ENCODE results near the gene ID2.

- no peak for TF ChIP-seq ZNF121 (tag by site-specific recombination; IDR thresholded peaks at IDR 0.05)
- no peak for TF ChIP-seq ZNF624 (tag by site-specific recombination; IDR thresholded peaks at IDR 0.05)
- no peak for TF ChIP-seq ZNF174 (tag by site-specific recombination; IDR thresholded peaks at IDR 0.05)
- TF ChIP-seq, protein P1, sequence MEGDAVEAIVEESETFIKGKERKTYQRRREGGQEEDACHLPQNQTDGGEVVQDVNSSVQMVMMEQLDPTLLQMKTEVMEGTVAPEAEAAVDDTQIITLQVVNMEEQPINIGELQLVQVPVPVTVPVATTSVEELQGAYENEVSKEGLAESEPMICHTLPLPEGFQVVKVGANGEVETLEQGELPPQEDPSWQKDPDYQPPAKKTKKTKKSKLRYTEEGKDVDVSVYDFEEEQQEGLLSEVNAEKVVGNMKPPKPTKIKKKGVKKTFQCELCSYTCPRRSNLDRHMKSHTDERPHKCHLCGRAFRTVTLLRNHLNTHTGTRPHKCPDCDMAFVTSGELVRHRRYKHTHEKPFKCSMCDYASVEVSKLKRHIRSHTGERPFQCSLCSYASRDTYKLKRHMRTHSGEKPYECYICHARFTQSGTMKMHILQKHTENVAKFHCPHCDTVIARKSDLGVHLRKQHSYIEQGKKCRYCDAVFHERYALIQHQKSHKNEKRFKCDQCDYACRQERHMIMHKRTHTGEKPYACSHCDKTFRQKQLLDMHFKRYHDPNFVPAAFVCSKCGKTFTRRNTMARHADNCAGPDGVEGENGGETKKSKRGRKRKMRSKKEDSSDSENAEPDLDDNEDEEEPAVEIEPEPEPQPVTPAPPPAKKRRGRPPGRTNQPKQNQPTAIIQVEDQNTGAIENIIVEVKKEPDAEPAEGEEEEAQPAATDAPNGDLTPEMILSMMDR (tag by site-specific recombination; IDR thresholded peaks at IDR 0.05): no peak
- TF ChIP-seq, protein P2, sequence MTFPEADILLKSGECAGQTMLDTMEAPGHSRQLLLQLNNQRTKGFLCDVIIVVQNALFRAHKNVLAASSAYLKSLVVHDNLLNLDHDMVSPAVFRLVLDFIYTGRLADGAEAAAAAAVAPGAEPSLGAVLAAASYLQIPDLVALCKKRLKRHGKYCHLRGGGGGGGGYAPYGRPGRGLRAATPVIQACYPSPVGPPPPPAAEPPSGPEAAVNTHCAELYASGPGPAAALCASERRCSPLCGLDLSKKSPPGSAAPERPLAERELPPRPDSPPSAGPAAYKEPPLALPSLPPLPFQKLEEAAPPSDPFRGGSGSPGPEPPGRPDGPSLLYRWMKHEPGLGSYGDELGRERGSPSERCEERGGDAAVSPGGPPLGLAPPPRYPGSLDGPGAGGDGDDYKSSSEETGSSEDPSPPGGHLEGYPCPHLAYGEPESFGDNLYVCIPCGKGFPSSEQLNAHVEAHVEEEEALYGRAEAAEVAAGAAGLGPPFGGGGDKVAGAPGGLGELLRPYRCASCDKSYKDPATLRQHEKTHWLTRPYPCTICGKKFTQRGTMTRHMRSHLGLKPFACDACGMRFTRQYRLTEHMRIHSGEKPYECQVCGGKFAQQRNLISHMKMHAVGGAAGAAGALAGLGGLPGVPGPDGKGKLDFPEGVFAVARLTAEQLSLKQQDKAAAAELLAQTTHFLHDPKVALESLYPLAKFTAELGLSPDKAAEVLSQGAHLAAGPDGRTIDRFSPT (tag by site-specific recombination; IDR thresholded peaks at IDR 0.05): no peak
- TF ChIP-seq ZNF132 (tag by site-specific recombination; IDR thresholded peaks at IDR 0.05; ENCODE audit: borderline replicate concordance): no peak
Measured at GRCh38 chr2:8657423-8658062, 24.3 kb upstream of the ID2 start.
